ENCODE data around the gene CTRL.
A peak's percentile ranks its signal among the peaks of the same experiment; 100 is the strongest.
"Not testable (repeated sequence)": the region's sequence is repeated elsewhere in the genome, so short reads cannot be mapped to it uniquely, and the experiment has no call there.

CTRL gene

GRCh38 chr16:67931712-67932461 is at the start of gene CTRL:
Gene CTRL, minus strand, starts transcription at chr16:67931862. Its CDS starts 10 bp downstream, at chr16:67931852.
- DNase-seq, result no peak

GRCh38 chr16:67979955-67980678 is 48.5 kb upstream of the CTRL start, which contains the start of gene DPEP3:
Gene DPEP3, minus strand, starts transcription at chr16:67980499. Its CDS starts 119 bp downstream, at chr16:67980380.
- DNase-seq, result no peak

GRCh38 chr16:67977469-67978227 is 46.0 kb upstream of the CTRL start:
- DNase-seq, result no peak

GRCh38 chr16:67977005-67977404 is 45.3 kb upstream of the CTRL start:
- no peak for DNase-seq

GRCh38 chr16:67976205-67976604 is 44.5 kb upstream of the CTRL start:
- DNase-seq, result no peak

GRCh38 chr16:67975321-67976105 is 43.9 kb upstream of the CTRL start:
- DNase-seq, result no peak

- DNase-seq, result not testable (repeated sequence)
Measured at GRCh38 chr16:67972285-67972684, 40.6 kb upstream of the CTRL start.

GRCh38 chr16:67971111-67971510 is 39.4 kb upstream of the CTRL start:
- DNase-seq, result no peak

GRCh38 chr16:67969254-67970039 is 37.8 kb upstream of the CTRL start:
- no peak for DNase-seq

- no peak for DNase-seq
Measured at GRCh38 chr16:67968400-67969253, 37.0 kb upstream of the CTRL start, which contains the start of gene SLC12A4. Gene SLC12A4, minus strand, starts transcription at chr16:67968637. Its CDS starts 84 bp downstream, at chr16:67968553.

GRCh38 chr16:67967958-67968399 is 36.3 kb upstream of the CTRL start:
- no peak for DNase-seq

- DNase-seq, result no peak
Measured at GRCh38 chr16:67967183-67967957, 35.7 kb upstream of the CTRL start.

GRCh38 chr16:67966549-67967182 is 35.0 kb upstream of the CTRL start:
- DNase-seq, result no peak

GRCh38 chr16:67965668-67966548 is 34.2 kb upstream of the CTRL start:
- peak in 1 of 3 experiments; percentile 26 for DNase-seq

- DNase-seq, result peak in 2 of 3 experiments; percentile 13 to 51
Measured at GRCh38 chr16:67964477-67965131, 32.9 kb upstream of the CTRL start.

GRCh38 chr16:67963662-67964321 is 32.1 kb upstream of the CTRL start:
- DNase-seq, result peak in 1 of 3 experiments; percentile 20

GRCh38 chr16:67963292-67963661 is 31.6 kb upstream of the CTRL start:
- DNase-seq, result no peak
